Astrocyte (in vitro differentiated cells and primary cell): ENCODE measurements around the gene MBTPS2.

Experiments
- CTCF ChIP-seq: IDR thresholded peaks from 2 replicates; pipeline ENCODE4 v1.5.1; 2011; ENCODE audit warnings: low read depth, mild to moderate bottlenecking, inconsistent platforms, low read length, moderate library complexity; ENCODE audit not compliant: insufficient read depth
- EZH2 ChIP-seq: IDR thresholded peaks from 2 replicates; pipeline ENCODE4 v1.6.1; 2012; ENCODE audit warnings: mild to moderate bottlenecking, low read length, inconsistent platforms; ENCODE audit not compliant: insufficient read depth

- TF ChIP-seq EZH2 (no peak), CTCF (no peak)
Measured at GRCh38 chrX:21932292-21933002, 93.0 kb downstream of the MBTPS2 start.
